SKM-1 treated with dmso at 0.1 percent for 144 hours (cell line): Measurements from ENCODE around the gene EPB41L5.

ENCODE experiments used
- DNase-seq: peaks from one replicate; lab custom pipeline; 2025; ENCODE audit not compliant: unreplicated experiment; lab: John Stamatoyannopoulos, UW

EPB41L5 gene

GRCh38 chr2:120224256-120224655 lies 211.4 kb downstream of the EPB41L5 start:
- no peak for DNase-seq

DNA sequence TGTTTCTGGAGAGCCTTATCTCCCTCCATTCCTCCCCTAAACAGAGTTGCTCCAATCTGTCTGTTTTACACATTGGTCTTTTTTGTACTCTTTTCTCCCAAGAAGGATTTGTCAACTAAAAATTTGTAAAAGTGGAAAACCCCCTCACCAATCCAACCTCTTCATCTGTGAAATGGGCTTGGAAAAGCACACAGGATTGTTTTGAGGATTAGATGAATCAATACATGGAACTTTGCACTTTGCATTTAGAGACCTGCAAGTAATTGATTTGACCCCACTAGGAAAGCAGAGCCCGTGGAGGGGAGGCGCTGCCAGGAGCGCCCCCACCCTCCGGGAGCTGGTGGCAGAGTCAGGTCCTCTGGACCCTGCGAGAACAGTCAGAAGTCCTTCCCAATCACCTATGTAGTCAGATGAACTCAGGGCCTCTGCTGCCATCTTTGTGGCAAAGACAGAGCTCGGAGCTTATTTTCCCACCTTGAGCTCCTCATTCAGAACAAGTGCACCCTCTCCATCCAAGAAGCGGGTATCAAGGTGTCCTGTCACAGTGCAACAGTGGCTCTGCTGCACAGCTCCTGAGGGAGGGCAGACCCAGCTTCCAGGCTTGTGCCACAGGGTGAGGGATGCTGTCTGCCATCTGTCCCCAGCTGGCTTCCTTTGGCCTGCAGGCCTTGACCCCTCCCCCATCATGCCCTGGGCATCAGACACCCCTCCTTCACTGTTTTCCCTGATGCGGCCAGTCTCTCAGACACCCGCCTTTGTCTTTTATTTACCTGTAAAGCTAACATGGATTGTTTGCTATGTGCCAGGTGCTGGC lies 212.1 kb downstream of the EPB41L5 start:
- no peak for DNase-seq

- no peak for DNase-seq
These were observed 212.7 kb downstream of the EPB41L5 start for GRCh38 chr2:120225549-120226065.

- no peak for DNase-seq
These were observed 213.4 kb downstream of the EPB41L5 start for GRCh38 chr2:120226316-120226715.

DNA sequence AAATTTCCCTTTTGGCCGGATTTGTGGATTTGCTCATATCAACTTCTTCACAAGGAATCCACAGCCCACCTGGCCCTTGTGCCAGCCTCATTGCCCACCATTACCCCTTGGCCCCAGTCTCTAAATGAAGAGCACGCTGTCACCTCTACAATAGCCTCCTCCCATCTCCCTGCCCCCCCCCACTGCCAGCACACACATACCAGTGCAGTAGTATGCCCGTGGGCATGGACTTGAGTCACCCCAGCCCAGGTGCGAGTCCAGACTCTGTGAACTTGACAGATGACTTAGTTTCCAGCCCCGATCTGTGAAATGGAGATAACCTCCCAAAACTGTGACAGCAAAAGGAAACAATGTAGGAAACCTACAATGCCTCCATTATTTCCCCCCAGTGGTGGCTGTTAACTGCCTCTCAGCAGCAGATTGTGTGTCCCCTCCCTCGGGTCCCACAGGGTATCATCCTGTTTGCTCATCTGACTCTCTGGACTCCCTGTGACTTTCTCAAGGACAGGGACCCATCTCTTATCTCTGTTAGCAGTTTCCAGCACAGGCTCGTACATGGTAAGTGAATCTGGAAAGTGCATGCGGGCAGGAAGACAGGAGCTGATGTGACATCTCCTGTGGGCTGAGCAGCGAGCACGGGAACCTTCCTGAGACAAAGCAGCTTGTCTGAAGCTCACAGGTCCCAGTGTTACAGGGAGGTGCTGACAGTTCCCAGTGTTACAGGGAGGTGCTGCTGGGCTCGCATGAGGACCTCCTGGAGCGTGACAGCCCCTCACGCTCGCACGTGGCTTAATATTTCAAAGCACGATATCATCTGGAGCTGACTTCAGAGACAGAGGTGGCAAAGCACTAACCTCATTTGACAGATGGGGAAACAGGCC lies 214.5 kb downstream of the EPB41L5 start:
- no peak for DNase-seq

- no peak for DNase-seq
These were observed 215.6 kb downstream of the EPB41L5 start for GRCh38 chr2:120228503-120228902.
